ENCODE data around the gene IPO4.
"Not testable (repeated sequence)": the region's sequence is repeated elsewhere in the genome, so short reads cannot be mapped to it uniquely, and the experiment has no call there.

Gene IPO4

DNA sequence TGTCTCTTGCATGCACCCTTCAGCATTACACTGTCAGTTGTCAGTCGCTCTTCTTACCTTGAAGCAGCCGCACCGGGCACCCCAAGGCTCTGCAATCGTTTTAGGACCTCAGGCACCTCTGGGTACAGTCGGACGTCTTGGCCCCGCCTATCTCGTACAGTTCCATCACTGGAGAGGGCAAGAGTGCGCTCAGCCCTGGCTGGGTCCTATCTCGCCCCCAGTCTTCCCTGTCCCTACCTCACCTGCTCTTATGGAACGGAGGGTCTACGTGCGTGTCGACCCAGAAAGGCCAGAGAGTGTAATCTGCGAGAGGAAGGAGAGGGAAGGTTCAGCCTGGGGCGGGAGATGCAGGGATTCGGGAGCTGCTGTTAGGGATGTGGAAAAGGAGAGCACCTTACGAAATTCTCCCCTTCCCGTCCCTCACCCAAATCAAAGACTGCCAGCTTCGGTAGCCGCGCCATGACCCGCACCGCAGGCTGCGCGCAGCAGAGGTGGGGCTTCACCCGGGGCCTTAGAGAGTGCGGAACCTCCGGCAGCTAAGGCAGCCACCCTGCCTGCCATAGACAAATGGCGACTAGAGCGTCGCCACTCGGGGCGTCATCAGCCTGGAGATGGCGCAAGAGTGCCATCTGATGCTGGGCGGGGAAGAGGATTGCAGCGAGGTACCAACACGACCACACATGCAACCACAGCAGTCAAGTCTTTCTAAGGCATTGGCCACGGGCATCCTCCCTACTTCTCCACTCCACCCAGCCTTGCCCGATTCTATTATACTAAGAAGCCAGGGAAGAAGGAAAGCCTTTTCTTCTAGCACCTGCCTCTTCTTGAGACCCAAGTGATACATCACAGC lies 27.1 kb upstream of the IPO4 start, which contains the start of gene MDP1:
Gene MDP1, minus strand, starts transcription at position 572 of the 850 bp plus-strand sequence. Its CDS starts 111 bp downstream, at position 461.
- peak; percentile 8 for DNase-seq

- no peak for DNase-seq
Observed at GRCh38 chr14:24213866-24214662, 25.4 kb upstream of the IPO4 start.

DNA sequence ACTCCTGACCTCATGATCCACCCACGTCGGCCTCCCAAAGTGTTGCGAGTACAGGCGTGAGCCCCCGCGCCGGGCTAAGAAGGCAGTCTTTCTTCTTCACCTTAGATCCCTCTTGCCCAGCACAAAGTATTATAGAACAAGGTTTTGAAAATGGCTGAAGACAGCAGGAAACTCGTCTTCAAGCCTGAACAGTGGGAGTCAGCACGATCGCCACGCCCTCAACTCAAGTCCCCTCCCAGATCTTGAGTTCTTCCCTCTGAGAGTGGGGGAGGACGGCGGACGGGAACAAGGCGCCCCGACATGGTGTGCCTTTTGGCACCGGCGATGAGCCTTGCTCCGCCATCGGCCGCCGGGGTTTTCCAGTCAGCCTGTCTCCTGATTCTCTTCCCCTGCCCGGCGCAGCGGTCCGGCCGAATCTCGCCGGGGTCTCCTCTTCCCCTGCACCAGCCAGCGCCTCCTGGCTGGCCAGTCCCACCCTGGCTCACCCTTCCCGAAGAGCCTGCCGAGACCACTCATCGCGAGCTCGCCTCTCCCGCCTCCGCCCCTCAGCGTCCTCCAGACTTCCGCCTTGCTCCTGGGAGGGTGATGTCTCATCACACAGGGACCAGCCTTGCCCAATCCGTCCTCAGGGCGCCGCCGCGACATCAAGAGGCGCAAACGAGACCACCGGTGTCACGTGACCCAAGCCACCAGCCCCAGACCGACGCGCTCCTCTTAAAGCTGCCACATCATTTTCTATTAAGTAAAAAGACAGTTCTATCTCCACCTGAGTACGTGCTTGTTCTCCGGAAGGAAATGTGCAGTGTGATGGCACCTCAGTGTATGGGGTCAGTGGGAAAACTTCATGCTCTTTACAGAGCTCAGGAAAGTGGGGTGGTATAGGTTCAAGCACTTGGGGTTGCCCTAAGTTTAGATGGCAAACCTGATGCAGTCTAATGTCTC lies 24.6 kb upstream of the IPO4 start, which contains the start of gene CHMP4A:
Gene CHMP4A, minus strand, starts transcription at position 565 of the 942 bp plus-strand sequence. Its CDS starts 49 bp downstream, at position 516.
- peak; percentile 71 for DNase-seq

- DNase-seq: no peak
Observed at GRCh38 chr14:24211311-24211710, 22.7 kb upstream of the IPO4 start.

DNA sequence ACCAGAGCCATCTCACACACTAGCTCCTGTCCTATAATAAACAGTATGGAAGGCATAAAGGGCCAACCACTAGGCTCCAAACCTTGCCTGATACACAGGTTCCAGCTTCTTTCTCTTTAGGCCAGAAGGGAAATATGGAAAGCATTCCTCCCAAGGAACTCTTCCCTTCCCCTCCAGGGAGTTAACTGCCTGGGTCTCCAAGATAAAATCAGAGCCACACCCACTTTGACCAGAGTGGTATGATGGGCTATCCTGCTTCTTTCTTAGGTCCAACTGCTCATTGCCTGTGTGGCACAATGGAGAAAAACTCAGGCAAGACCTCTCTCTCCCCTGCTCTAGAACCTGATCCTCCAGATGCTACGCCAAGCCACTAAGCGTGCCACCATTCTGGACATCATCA lies 19.0 kb upstream of the IPO4 start:
- no peak for DNase-seq

GRCh38 chr14:24207104-24207551 lies 18.5 kb upstream of the IPO4 start:
- DNase-seq: no peak

- no peak for DNase-seq
Observed at GRCh38 chr14:24206260-24207103, 17.9 kb upstream of the IPO4 start.

DNA sequence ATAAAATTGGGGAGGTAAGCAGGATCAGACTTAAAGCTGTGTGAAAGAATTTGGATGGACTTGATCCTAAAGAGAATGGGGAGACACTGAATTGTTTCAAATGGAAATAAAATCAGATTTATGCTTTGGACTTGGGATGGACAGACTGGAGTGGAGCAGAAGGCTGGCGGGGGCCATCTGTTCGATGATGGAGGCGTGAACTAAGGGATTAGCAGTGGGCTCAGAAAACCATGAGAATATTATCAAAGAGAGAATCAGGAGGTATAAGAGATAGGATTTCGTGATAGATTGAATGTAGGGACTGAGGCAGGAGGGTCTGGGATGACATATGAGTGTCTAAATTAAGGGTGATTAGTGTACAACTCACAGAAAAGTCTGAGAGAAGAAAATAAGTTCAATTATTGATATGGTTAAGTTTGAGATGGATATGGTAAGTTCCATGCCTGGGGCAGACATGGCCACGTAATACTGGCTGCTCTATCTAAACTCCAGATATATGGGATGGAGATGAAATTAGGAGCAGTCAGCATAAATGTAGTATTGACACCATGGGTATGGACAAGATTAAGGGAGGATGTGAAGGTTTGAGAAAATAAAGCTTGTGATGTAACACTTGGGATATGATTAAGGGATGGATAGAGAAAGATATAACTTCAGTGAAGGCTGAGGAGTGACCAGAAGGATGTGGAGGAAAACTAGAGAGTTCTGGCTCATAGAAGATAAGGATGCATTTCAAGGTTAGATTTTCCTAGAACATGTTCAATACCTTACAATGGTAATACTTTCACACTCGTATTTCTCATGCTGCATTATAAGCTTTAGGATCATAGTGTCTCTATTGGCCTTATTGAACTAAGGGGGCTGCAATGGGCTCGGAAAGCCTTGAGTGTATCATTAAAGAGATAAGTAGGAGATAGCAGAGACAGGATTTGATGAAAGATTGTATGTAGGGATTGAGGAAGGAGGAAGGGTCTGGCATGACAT lies 15.8 kb upstream of the IPO4 start:
- DNase-seq: no peak

DNA sequence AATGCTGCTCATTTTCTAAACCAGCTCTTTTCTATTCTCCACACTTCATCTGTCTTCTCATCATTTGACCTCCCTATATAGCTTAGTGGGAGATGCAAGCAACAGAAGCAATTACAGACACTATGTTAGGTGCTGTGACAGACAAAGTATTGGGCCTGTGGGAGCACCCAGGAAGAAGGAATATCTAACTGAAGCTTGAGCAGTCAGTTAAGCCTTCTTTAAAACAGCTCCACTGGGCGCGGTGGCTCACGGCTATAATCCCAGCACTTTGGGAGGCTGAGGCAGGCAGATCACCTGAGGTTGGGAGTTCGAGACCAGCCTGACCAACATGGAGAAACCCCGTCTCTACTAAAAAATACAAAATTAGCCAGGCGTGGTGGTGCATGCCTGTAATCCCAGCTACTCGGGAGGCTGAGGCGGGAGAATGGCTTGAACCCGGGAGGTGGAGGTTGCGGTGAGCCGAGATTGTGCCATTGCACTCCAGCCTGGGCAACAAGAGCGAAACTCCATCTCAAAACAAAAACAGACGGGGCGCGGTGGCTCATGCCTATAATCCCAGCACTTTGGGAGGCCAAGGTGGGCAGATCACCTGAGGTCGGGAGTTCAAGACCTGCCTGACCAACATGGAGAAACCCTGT lies 14.8 kb upstream of the IPO4 start:
- DNase-seq: not testable (repeated sequence)

- not testable (repeated sequence) for DNase-seq
Observed at GRCh38 chr14:24202538-24202937, 13.9 kb upstream of the IPO4 start.

DNA sequence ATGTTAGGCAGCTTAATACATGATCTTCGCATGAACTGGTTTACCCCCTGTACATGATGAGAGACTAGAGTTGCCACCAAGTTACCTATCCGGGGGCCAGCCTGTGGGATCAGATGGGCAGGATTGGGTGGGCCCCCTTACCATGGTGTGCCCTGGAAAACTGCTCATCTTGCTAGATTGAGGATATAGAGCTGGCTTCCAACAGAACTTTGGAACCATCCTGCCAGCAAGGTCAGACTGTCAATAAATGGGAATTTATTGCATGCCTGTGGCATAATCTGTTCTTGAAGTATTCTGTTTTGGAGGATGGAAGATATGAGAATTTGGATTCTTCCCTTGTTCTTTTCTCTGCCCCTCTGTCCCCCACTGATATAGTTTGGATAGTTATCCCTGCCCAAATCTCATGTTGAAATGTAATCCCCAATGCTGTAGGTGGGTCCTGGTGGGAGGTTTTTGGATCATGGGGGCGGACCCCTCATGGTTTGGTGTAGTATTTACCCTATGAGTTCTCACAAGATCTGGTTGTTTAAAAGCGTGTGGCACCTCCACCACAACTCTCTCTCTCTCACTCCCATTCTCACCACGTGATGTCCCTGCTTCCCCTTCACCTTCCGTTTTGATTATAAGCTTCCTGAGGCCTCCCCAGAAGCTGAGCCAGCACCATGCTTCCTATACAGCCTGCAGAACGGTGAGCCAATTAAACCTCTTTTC lies 10.4 kb upstream of the IPO4 start:
- DNase-seq: no peak

GRCh38 chr14:24197056-24197450 lies 8.4 kb upstream of the IPO4 start:
- DNase-seq: no peak

- no peak for DNase-seq
Observed at GRCh38 chr14:24196071-24197055, 7.7 kb upstream of the IPO4 start.

DNA sequence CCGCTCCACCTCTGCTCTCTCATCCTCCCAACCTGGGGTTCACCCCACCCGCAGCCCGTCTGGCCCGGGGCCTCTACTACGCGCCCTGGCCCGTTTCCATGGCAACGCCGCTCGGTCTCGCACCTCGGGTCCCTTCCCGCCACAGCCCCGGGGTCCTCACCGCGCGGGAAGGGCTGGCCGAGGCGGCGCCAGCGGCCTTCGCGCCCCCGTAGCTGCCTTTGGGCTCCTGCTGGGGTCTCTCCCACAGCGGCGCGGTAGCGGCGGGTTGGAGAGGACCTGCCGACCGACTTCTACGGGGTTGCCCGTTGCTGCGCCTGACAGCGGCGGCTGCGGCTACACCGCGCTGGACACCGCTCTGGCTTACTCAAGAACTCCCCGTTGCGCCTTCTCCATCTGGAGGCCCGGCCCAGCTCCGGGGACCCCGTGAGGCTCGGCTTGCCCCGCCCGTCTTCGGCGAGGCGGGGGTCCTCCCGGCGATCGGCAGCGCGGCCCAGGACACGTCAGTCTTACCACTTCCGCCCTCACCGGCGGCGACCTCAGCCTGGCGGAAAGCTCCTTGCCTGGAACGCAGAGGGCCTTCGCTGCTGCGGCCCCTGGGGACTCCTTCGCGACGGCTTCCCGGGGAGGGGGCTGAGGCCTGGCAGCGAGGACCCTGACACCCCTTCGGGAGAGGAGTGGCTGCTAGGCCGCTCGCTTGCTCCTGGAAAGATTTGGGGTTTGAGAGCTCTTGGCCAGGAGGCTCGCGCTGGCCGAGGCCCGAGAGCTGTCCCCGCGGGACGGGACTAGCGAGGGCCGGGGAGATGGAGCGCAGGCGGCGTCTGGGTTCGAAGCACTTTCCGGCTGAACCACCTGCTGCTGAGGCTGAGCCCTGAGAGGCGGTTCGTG lies 6.8 kb upstream of the IPO4 start, which contains the start of gene TM9SF1:
Gene TM9SF1, minus strand, starts transcription at position 256 of the 885 bp plus-strand sequence. CDS start 422 bp downstream, outside the sequence.
- DNase-seq: peak; percentile 55

- DNase-seq: no peak
Observed at GRCh38 chr14:24194873-24195185, 6.2 kb upstream of the IPO4 start.

DNA sequence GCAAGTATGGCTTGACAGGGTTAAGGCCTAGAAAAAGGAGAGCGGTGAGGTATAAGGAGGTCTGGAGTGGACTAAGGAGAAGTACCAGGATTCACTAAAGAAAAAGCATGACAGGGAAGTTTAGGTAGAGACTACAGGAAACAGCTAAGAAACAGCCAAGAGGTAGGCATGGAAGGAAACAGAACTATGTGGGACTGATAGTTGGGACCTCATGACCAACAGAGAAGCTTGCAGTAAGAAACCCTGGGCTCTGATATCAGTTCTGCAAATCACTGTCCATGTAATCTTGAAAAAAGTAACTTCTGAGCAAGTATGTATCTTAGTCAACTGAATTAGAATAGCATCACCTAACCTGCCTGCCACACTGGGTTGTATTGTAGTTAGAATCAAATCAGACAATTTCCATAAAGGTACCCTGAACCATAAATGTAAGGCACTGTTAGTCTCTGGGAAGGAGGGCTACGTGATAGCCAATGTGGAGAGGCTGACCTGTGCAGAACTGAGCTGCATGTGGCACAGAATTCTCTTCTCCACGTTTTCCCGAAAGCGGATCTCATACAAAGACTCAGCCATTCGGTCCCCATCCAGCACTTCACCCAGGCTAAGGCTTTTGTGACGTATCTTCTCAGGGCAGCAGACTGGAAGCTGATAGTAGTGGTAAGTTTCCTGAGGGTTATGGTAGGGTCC lies 5.7 kb upstream of the IPO4 start:
- no peak for DNase-seq
